HCT116 (cell line): ENCODE measurements around the gene NRP1.

Experiments
- TF ChIP-seq, protein P1 (sequence below), 3 experiments: fragments of 200-600 bp in 1 of 3; sonication (generic) in 1 of 3; IDR thresholded peaks in 2 of 3; conservative IDR thresholded peaks in 1 of 3; 2 replicates each; pipeline ENCODE4 v1.5.1; 2012 to 2017; ENCODE audit warnings: low read depth in 2 of 3, low read length in 2 of 3, antibody characterized with exemption in 1 of 3, borderline replicate concordance in 1 of 3, control low read depth in 1 of 3, mild to moderate bottlenecking in 1 of 3, mixed read lengths in 1 of 3, mixed run types in 1 of 3, moderate library complexity in 1 of 3; ENCODE audit not compliant: insufficient read depth in 1 of 3
- TF ChIP-seq, protein P2 (sequence below): IDR thresholded peaks from 2 replicates; pipeline ENCODE4 v1.6.1; 2012; ENCODE audit warnings: low read depth

DNA sequence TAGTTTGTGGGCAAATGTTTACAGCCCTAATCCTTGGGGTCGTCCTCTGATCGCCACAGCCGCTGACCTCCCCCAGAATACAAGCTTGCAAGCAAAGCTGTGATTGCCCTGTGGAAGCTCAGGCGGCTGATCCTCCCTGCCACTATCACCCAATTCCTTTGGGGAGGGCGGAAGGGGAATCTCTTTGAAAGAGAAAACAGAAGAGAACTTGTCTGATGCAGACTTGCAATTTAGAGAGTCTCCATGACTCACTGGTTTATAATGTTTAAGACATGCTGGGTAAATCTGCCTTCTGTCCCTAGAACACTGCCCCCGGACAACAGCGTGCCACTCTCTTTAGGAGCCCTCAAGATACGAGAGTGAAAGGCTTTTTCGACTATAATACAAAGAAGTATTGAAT, 75.5 kb downstream of the NRP1 start:
- TF ChIP-seq, protein P1, sequence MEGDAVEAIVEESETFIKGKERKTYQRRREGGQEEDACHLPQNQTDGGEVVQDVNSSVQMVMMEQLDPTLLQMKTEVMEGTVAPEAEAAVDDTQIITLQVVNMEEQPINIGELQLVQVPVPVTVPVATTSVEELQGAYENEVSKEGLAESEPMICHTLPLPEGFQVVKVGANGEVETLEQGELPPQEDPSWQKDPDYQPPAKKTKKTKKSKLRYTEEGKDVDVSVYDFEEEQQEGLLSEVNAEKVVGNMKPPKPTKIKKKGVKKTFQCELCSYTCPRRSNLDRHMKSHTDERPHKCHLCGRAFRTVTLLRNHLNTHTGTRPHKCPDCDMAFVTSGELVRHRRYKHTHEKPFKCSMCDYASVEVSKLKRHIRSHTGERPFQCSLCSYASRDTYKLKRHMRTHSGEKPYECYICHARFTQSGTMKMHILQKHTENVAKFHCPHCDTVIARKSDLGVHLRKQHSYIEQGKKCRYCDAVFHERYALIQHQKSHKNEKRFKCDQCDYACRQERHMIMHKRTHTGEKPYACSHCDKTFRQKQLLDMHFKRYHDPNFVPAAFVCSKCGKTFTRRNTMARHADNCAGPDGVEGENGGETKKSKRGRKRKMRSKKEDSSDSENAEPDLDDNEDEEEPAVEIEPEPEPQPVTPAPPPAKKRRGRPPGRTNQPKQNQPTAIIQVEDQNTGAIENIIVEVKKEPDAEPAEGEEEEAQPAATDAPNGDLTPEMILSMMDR (IDR thresholded peaks at IDR 0.05 in 2 of 3, conservative IDR thresholded peaks at IDR 0.05 in 1 of 3; ENCODE audit: borderline replicate concordance in 1 of 3, insufficient read depth in 1 of 3, low read depth in 2 of 3, low read length in 2 of 3): no peak
- TF ChIP-seq, protein P2, sequence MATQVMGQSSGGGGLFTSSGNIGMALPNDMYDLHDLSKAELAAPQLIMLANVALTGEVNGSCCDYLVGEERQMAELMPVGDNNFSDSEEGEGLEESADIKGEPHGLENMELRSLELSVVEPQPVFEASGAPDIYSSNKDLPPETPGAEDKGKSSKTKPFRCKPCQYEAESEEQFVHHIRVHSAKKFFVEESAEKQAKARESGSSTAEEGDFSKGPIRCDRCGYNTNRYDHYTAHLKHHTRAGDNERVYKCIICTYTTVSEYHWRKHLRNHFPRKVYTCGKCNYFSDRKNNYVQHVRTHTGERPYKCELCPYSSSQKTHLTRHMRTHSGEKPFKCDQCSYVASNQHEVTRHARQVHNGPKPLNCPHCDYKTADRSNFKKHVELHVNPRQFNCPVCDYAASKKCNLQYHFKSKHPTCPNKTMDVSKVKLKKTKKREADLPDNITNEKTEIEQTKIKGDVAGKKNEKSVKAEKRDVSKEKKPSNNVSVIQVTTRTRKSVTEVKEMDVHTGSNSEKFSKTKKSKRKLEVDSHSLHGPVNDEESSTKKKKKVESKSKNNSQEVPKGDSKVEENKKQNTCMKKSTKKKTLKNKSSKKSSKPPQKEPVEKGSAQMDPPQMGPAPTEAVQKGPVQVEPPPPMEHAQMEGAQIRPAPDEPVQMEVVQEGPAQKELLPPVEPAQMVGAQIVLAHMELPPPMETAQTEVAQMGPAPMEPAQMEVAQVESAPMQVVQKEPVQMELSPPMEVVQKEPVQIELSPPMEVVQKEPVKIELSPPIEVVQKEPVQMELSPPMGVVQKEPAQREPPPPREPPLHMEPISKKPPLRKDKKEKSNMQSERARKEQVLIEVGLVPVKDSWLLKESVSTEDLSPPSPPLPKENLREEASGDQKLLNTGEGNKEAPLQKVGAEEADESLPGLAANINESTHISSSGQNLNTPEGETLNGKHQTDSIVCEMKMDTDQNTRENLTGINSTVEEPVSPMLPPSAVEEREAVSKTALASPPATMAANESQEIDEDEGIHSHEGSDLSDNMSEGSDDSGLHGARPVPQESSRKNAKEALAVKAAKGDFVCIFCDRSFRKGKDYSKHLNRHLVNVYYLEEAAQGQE: no peak
